H7 (cell line): Measurements from ENCODE around the gene RGS6. TPM values are rescaled to one million over a fixed set of nuclear protein-coding genes. Genes with fewer than 3 reads are reported as not detected.

Experiments
- DNase-seq: peaks from one replicate; pipeline ENCODE4 v3.0.0; 2012
- H3K27me3 ChIP-seq: 2 replicates; pipeline ENCODE4 v1.6.0; 2011; ENCODE audit warnings: mild to moderate bottlenecking, low read length; ENCODE audit not compliant: control insufficient read depth, insufficient read depth
- H3K36me3 ChIP-seq: replicated peaks from 2 replicates; pipeline ENCODE4 v1.5.1; 2011; ENCODE audit warnings: low read length; ENCODE audit not compliant: control insufficient read depth, insufficient read depth
- H3K4me3 ChIP-seq: 2 replicates; pipeline ENCODE4 v1.5.1; 2011; ENCODE audit warnings: low read depth, mild to moderate bottlenecking, control low read depth, low read length, moderate library complexity; ENCODE audit not compliant: insufficient read depth
- total RNA-seq: library from RNA; depleted of rRNA; stranded (reverse); fragments of >200 nt; shearing (Covaris generic); gene quantifications from 2 replicates; pipeline ENCODE4 v1.2.3, GENCODE V29; 2014

The RGS6 gene
- total RNA-seq, 1 experiment from 2014 or later = 0.87 TPM

- H3K36me3 ChIP-seq = no peaks in the 10 kb centered on the region
- no peak overlapping the region for H3K4me3 ChIP-seq
- no peaks in the 10 kb centered on the region for H3K27me3 ChIP-seq
- DNase-seq = no peak
Observed at GRCh38 chr14:72605921-72606220, 673.6 kb downstream of the RGS6 start.

- DNase-seq = no peak
- H3K4me3 ChIP-seq = no peak overlapping the region
- H3K27me3 ChIP-seq = no peaks in the 10 kb centered on the region
- H3K36me3 ChIP-seq = no peaks in the 10 kb centered on the region
Observed at GRCh38 chr14:72606879-72607278, 674.6 kb downstream of the RGS6 start.

- DNase-seq = no peak
Observed at GRCh38 chr14:72607386-72608130, 675.3 kb downstream of the RGS6 start.

GRCh38 chr14:72608391-72609204, 676.4 kb downstream of the RGS6 start:
- H3K4me3 ChIP-seq = no peak overlapping the region
- no peaks in the 10 kb centered on the region for H3K27me3 ChIP-seq
- no peak for DNase-seq
- H3K36me3 ChIP-seq = no peaks in the 10 kb centered on the region

More at GRCh38 chr14:72607386-72608130, 675.3 kb downstream of the RGS6 start:
- no peaks in the 10 kb centered on the region for H3K36me3 ChIP-seq
- no peaks in the 10 kb centered on the region for H3K27me3 ChIP-seq
- no peak overlapping the region for H3K4me3 ChIP-seq

- DNase-seq = no peak
- Histone ChIP-seq H3K36me3 (no peaks in the 10 kb centered on the region), H3K4me3 (no peak overlapping the region), H3K27me3 (no peaks in the 10 kb centered on the region)
Observed at GRCh38 chr14:72609205-72609916, 677.1 kb downstream of the RGS6 start.

- Histone ChIP-seq H3K27me3 (no peaks in the 10 kb centered on the region), H3K36me3 (no peaks in the 10 kb centered on the region), H3K4me3 (no peak overlapping the region)
- no peak for DNase-seq
Observed at GRCh38 chr14:72610096-72610830, 678.0 kb downstream of the RGS6 start.

GRCh38 chr14:72610831-72611200, 678.6 kb downstream of the RGS6 start:
- H3K36me3 ChIP-seq = no peaks in the 10 kb centered on the region
- DNase-seq = no peak
- H3K4me3 ChIP-seq = no peak overlapping the region
- no peaks in the 10 kb centered on the region for H3K27me3 ChIP-seq

- Histone ChIP-seq H3K36me3 (no peaks in the 10 kb centered on the region), H3K4me3 (no peak overlapping the region), H3K27me3 (no peaks in the 10 kb centered on the region)
- DNase-seq = no peak
Observed at GRCh38 chr14:72611506-72611905, 679.3 kb downstream of the RGS6 start.

- Histone ChIP-seq H3K36me3 (no peaks in the 10 kb centered on the region), H3K4me3 (no peak overlapping the region), H3K27me3 (no peaks in the 10 kb centered on the region)
- DNase-seq = no peak
Observed at GRCh38 chr14:72612041-72612440, 679.8 kb downstream of the RGS6 start.

GRCh38 chr14:72613231-72613974, 681.2 kb downstream of the RGS6 start:
- no peaks in the 10 kb centered on the region for H3K36me3 ChIP-seq
- no peak overlapping the region for H3K4me3 ChIP-seq
- DNase-seq = no peak
- no peaks in the 10 kb centered on the region for H3K27me3 ChIP-seq

- Histone ChIP-seq H3K36me3 (no peaks in the 10 kb centered on the region), H3K27me3 (no peaks in the 10 kb centered on the region), H3K4me3 (no peak overlapping the region)
- no peak for DNase-seq
Observed at GRCh38 chr14:72613975-72614319, 681.7 kb downstream of the RGS6 start.

- DNase-seq = no peak
- Histone ChIP-seq H3K36me3 (no peaks in the 10 kb centered on the region), H3K27me3 (no peaks in the 10 kb centered on the region), H3K4me3 (no peak overlapping the region)
Observed at GRCh38 chr14:72614365-72614764, 682.1 kb downstream of the RGS6 start.

GRCh38 chr14:72614891-72615415, 682.7 kb downstream of the RGS6 start:
- no peak overlapping the region for H3K4me3 ChIP-seq
- H3K27me3 ChIP-seq = no peaks in the 10 kb centered on the region; the same call in 1 of the 2 replicates
- H3K36me3 ChIP-seq = no peaks in the 10 kb centered on the region
- DNase-seq = no peak
